ENCODE data around the gene RGS6. TPM values are rescaled to one million over a fixed set of nuclear protein-coding genes. Genes with fewer than 3 reads are reported as not detected.

RGS6 gene
- total RNA-seq, 1 donor from 2014 or later = 26.0 TPM

- peak; percentile 92 for ATAC-seq
- intact Hi-C loops (cut with micrococcal nuclease) = no loop called here
- DNase-seq = peak; percentile 66
These were observed 632.9 kb downstream of the RGS6 start for GRCh38 chr14:72565149-72565559.

- no peak for DNase-seq
- intact Hi-C loops (cut with micrococcal nuclease) = no loop called here
- no peak for ATAC-seq
These were observed 633.7 kb downstream of the RGS6 start for GRCh38 chr14:72565917-72566316.

- ATAC-seq = no peak
- DNase-seq = no peak
- intact Hi-C loops (cut with micrococcal nuclease) = no loop called here
These were observed 635.0 kb downstream of the RGS6 start for GRCh38 chr14:72567226-72567625.

GRCh38 chr14:72568296-72568992 is 636.2 kb downstream of the RGS6 start:
- DNase-seq = no peak
- no peak for ATAC-seq
- intact Hi-C loops (cut with micrococcal nuclease) = no loop called here

- DNase-seq (no peak), ATAC-seq (peak; percentile 70)
- intact Hi-C loops (cut with micrococcal nuclease) = no loop called here
These were observed 641.6 kb downstream of the RGS6 start for GRCh38 chr14:72573725-72574417.

GRCh38 chr14:72574715-72575114 is 642.5 kb downstream of the RGS6 start:
- no peak for DNase-seq
- intact Hi-C loops (cut with micrococcal nuclease) = no loop called here
- ATAC-seq = no peak

- ATAC-seq (no peak), DNase-seq (no peak)
- intact Hi-C loops (cut with micrococcal nuclease) = no loop called here
These were observed 644.0 kb downstream of the RGS6 start for GRCh38 chr14:72576258-72576657.

GRCh38 chr14:72577521-72577920 is 645.3 kb downstream of the RGS6 start:
- intact Hi-C loops (cut with micrococcal nuclease) = no loop called here
- ATAC-seq (no peak), DNase-seq (no peak)

GRCh38 chr14:72578514-72578913 is 646.3 kb downstream of the RGS6 start:
- ATAC-seq (no peak), DNase-seq (no peak)
- intact Hi-C loops (cut with micrococcal nuclease) = no loop called here

- ATAC-seq (no peak), DNase-seq (no peak)
- intact Hi-C loops (cut with micrococcal nuclease) = no loop called here
These were observed 650.4 kb downstream of the RGS6 start for GRCh38 chr14:72582582-72582981.

GRCh38 chr14:72583316-72584272 is 651.4 kb downstream of the RGS6 start:
- no peak for DNase-seq

GRCh38 chr14:72588521-72588920 is 656.3 kb downstream of the RGS6 start:
- intact Hi-C loops (cut with micrococcal nuclease) = no loop called here
- ATAC-seq (no peak), DNase-seq (no peak)

More at GRCh38 chr14:72583316-72584272, 651.4 kb downstream of the RGS6 start:
- intact Hi-C loops (cut with micrococcal nuclease) = no loop called here
- no peak for ATAC-seq

- DNase-seq (no peak), ATAC-seq (no peak)
- intact Hi-C loops (cut with micrococcal nuclease) = no loop called here
These were observed 657.4 kb downstream of the RGS6 start for GRCh38 chr14:72589652-72590051.

- ATAC-seq (no peak), DNase-seq (no peak)
- intact Hi-C loops (cut with micrococcal nuclease) = no loop called here
These were observed 658.3 kb downstream of the RGS6 start for GRCh38 chr14:72590577-72590976.

GRCh38 chr14:72591391-72591790 is 659.2 kb downstream of the RGS6 start:
- intact Hi-C loops (cut with micrococcal nuclease) = no loop called here
- DNase-seq = no peak
- ATAC-seq = no peak

GRCh38 chr14:72594099-72594901 is 662.1 kb downstream of the RGS6 start:
- DNase-seq (no peak), ATAC-seq (no peak)
- intact Hi-C loops (cut with micrococcal nuclease) = no loop called here

- no peak for DNase-seq
- intact Hi-C loops (cut with micrococcal nuclease) = no loop called here
- ATAC-seq = no peak
These were observed 663.1 kb downstream of the RGS6 start for GRCh38 chr14:72595152-72595862.
